ENCODE data around the gene ASTN2.

ASTN2 gene

DNA sequence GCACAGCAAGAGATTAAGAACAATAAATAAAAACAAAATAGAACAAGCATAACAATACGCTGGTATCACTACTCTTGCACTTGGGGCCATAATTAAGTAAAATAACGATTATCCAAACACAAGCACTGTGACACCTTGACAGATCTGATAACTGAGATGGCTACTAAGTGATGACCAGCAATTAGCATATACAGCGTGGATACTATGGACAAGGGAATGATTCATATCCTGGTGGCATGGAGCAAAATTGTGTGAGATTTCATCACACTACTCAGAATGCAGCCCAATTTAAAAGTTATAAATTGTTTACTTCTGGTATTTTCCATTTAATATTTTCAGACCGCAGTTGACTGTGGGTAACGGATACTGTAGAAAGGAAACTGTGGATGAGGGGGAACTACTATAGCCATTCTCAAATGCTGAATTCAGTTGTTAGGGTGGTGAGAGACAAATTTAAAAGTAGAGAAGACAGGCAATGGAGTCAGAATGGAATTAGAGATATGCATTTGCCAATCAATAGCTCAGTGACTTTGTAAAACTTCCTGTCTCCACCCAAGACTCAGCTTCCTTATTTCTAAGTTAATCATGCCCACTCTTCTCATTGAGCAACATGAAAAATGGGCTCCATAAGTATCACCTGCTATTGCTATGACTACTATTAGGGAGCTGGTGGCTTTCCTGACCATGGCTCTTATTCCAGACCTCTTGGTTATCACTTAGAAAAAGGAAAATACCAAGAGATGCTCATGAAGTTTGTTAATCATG is 427.0 kb downstream of the ASTN2 start:
- no peak for DNase-seq (ENCODE audit: low read depth)
- no peak overlapping the region for H3K4me3 ChIP-seq (ENCODE audit: low read length)
- no peak for TF ChIP-seq CTCF (conservative IDR thresholded peaks at IDR 0.05; ENCODE audit: low read depth, low read length)

DNA sequence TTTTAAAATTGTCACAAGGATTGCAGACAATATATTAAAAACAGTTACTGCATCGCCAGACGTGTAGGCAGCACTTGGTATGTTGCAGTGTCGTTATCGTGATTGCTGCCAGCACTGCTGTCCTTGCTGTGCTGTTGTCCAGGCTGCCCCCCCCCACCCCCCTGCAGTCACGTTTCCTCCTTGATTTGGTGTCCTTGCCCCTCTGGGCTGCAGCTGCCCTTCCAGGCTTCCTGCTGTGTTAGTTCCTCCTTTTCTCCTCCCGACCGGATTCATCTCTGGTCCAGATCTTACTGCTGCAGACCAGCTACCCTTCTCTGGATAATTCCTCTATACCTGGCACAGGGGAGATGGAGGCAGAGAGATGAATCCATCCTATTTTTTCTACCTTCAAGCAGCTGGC is 428.8 kb downstream of the ASTN2 start:
- no peak overlapping the region for H3K4me3 ChIP-seq (ENCODE audit: low read length)
- no peak for TF ChIP-seq CTCF (conservative IDR thresholded peaks at IDR 0.05; ENCODE audit: low read depth, low read length)
- DNase-seq (ENCODE audit: low read depth), result no peak

GRCh38 chr9:116985596-116985995 is 429.3 kb downstream of the ASTN2 start:
- H3K4me3 ChIP-seq (ENCODE audit: low read length), result no peak overlapping the region
- TF ChIP-seq CTCF (conservative IDR thresholded peaks at IDR 0.05; ENCODE audit: low read depth, low read length), result no peak
- DNase-seq (ENCODE audit: low read depth), result no peak

- DNase-seq (ENCODE audit: low read depth), result no peak
- no peak for TF ChIP-seq CTCF (conservative IDR thresholded peaks at IDR 0.05; ENCODE audit: low read depth, low read length)
- H3K4me3 ChIP-seq (ENCODE audit: low read length), result no peak overlapping the region
Measured at GRCh38 chr9:116984111-116984510, 430.7 kb downstream of the ASTN2 start.

DNA sequence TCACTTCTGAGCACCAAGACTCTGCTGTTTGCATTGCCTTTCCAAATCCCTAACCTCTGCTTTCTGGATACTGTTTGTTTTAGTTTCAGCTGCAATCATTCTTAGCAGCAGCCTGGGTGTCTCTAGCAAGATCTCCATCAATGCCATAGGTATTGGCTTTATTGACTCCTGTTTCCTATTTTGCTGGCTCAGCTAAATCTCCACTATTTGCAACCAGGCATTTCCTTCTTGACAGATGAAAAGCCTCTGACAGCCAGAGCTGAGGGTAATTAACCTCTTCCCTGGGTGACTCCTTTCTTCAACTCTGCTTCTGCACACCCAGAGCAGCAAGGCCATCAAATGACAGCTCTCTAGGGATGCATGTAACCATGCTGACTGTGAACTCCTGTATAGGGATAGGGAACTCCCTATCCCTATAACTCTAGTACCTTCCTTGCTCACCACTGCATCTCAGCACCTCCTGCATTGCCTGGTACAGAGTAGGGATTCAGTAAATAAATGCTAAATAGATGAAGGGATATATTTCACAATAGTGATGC is 434.2 kb downstream of the ASTN2 start:
- no peak overlapping the region for H3K4me3 ChIP-seq (ENCODE audit: low read length)
- DNase-seq (ENCODE audit: low read depth), result no peak
- no peak for TF ChIP-seq CTCF (conservative IDR thresholded peaks at IDR 0.05; ENCODE audit: low read depth, low read length)

GRCh38 chr9:116979456-116979855 is 435.4 kb downstream of the ASTN2 start:
- no peak for TF ChIP-seq CTCF (conservative IDR thresholded peaks at IDR 0.05; ENCODE audit: low read depth, low read length)
- no peak overlapping the region for H3K4me3 ChIP-seq (ENCODE audit: low read length)
- DNase-seq (ENCODE audit: low read depth), result no peak

DNA sequence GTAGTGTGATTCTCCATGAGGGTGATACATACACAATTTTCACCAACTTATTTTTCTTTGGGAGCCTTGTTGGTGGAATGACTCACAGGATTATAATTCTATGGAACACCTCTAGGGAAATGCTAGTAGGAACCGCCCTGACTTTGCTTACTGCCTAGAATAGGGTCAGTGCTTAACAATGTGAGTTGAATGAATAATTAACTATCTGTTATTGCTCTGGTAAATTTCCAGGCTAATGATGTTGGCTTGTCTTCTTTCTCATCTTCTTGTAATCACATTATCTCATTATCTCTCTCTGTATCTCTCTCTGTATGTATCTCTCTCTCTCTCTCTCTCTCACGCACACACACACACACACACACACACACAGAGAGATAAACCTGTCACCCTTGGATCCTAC is 436.7 kb downstream of the ASTN2 start:
- no peak overlapping the region for H3K4me3 ChIP-seq (ENCODE audit: low read length)
- no peak for DNase-seq (ENCODE audit: low read depth)
- no peak for TF ChIP-seq CTCF (conservative IDR thresholded peaks at IDR 0.05; ENCODE audit: low read depth, low read length)

Measured in retinal pigment epithelial cell (primary cell).